Activated CD4-positive, alpha-beta memory T cell treated with anti-CD3 and anti-CD28 coated beads for 36 hours (primary cell): ENCODE measurements around the gene PNLIP. TPM values are rescaled to one million over a fixed set of nuclear protein-coding genes. Genes with fewer than 3 reads are reported as not detected.

Experiments
- CTCF ChIA-PET: fragments of 350-600 bp; sonication (Branson Sonifier 250); formaldehyde crosslinking; loops from one replicate; lab custom pipeline; 2021; ENCODE audit warnings: antibody characterized with exemption, inconsistent platforms; lab: Charles Lee
- POLR2A ChIA-PET: fragments of 350-600 bp; sonication (Branson Sonifier 250); formaldehyde crosslinking; loops from one replicate; lab custom pipeline; 2021; ENCODE audit warnings: antibody characterized with exemption; lab: Charles Lee
- DNase-seq: peaks from one replicate; pipeline ENCODE4 v3.0.0-alpha.2; 2020
- H3K27ac Mint-ChIP-seq: one replicate; pipeline ENCODE4 v1.8.0; 2021; ENCODE audit warnings: mixed read lengths
- H3K27me3 Mint-ChIP-seq: one replicate; pipeline ENCODE4 v1.8.0; 2021; ENCODE audit warnings: mixed read lengths
- H3K36me3 Mint-ChIP-seq: one replicate; pipeline ENCODE4 v1.8.0; 2021; ENCODE audit warnings: mixed read lengths
- H3K4me1 Mint-ChIP-seq: one replicate; pipeline ENCODE4 v1.8.0; 2021; ENCODE audit warnings: low read depth, mixed read lengths
- H3K4me3 Mint-ChIP-seq: one replicate; pipeline ENCODE4 v1.8.0; 2021; ENCODE audit warnings: mild to moderate bottlenecking, mixed read lengths
- H3K9me3 Mint-ChIP-seq: one replicate; pipeline ENCODE4 v1.8.0; 2021; ENCODE audit warnings: mixed read lengths
- intact Hi-C: fragments of 100-400 bp; cut with micrococcal nuclease; formaldehyde crosslinking; loops from one replicate; pipeline ENCODE4 v1.15.1; 2023
- total RNA-seq, 2 experiments: library from RNA; stranded (reverse); gene quantifications; one replicate each; pipeline ENCODE4 v1.2.3, GENCODE V29; 2021

Gene PNLIP
- total RNA-seq, 2 experiments from 2014 or later: not detected

GRCh38 chr10:116542007-116542677, 3.6 kb upstream of the PNLIP start:
- intact Hi-C loops: no loop called here
- no peak for DNase-seq
- Mint-ChIP-seq H3K27ac (no peak overlapping the region), H3K27me3 (peaks cover 10% of the 10 kb centered on the region), H3K36me3 (no peaks in the 10 kb centered on the region), H3K4me3 (no peak overlapping the region), H3K9me3 (no peaks in the 10 kb centered on the region), H3K4me1 (no peaks in the 10 kb centered on the region)
- POLR2A ChIA-PET: no interaction called here
- CTCF ChIA-PET: no interaction called here

- no peaks in the 10 kb centered on the region for H3K4me1 Mint-ChIP-seq
- H3K9me3 Mint-ChIP-seq: no peaks in the 10 kb centered on the region
- H3K36me3 Mint-ChIP-seq: no peaks in the 10 kb centered on the region
- intact Hi-C loops: no loop called here
- H3K27ac Mint-ChIP-seq: no peak overlapping the region
- POLR2A ChIA-PET: no interaction called here
- DNase-seq: no peak
- CTCF ChIA-PET: no interaction called here
- H3K4me3 Mint-ChIP-seq: no peak overlapping the region
- H3K27me3 Mint-ChIP-seq: peaks cover 5% of the 10 kb centered on the region
Observed at GRCh38 chr10:116545122-116545521, 609 bp upstream of the PNLIP start.

GRCh38 chr10:116548301-116548700, 2.6 kb downstream of the PNLIP start:
- no peaks in the 10 kb centered on the region for H3K27me3 Mint-ChIP-seq
- no peaks in the 10 kb centered on the region for H3K9me3 Mint-ChIP-seq
- ChIA-PET POLR2A (no interaction called here), CTCF (no interaction called here)
- H3K4me3 Mint-ChIP-seq: no peak overlapping the region
- no peaks in the 10 kb centered on the region for H3K4me1 Mint-ChIP-seq
- H3K27ac Mint-ChIP-seq: no peak overlapping the region
- no peaks in the 10 kb centered on the region for H3K36me3 Mint-ChIP-seq
- DNase-seq: no peak
- intact Hi-C loops: no loop called here

- POLR2A ChIA-PET: no interaction called here
- H3K27me3 Mint-ChIP-seq: no peaks in the 10 kb centered on the region
- no peaks in the 10 kb centered on the region for H3K4me1 Mint-ChIP-seq
- H3K27ac Mint-ChIP-seq: no peak overlapping the region
- no peak for DNase-seq
- no peak overlapping the region for H3K4me3 Mint-ChIP-seq
- CTCF ChIA-PET: no interaction called here
- H3K9me3 Mint-ChIP-seq: no peaks in the 10 kb centered on the region
- intact Hi-C loops: no loop called here
- H3K36me3 Mint-ChIP-seq: no peaks in the 10 kb centered on the region
Observed at GRCh38 chr10:116553378-116553980, 7.7 kb downstream of the PNLIP start.

- ChIA-PET POLR2A (no interaction called here), CTCF (no interaction called here)
- Mint-ChIP-seq H3K27me3 (peaks cover 1% of the 10 kb centered on the region), H3K27ac (no peak overlapping the region), H3K4me1 (no peaks in the 10 kb centered on the region), H3K36me3 (no peaks in the 10 kb centered on the region), H3K9me3 (no peaks in the 10 kb centered on the region), H3K4me3 (no peak overlapping the region)
- DNase-seq: no peak
- intact Hi-C loops: no loop called here
Observed at GRCh38 chr10:116554628-116555027, 8.9 kb downstream of the PNLIP start.

- POLR2A ChIA-PET: no interaction called here
Observed at GRCh38 chr10:116555880-116556279, 10.1 kb downstream of the PNLIP start.

GRCh38 chr10:116557305-116557880, 11.7 kb downstream of the PNLIP start:
- no peaks in the 10 kb centered on the region for H3K9me3 Mint-ChIP-seq
- DNase-seq: no peak
- H3K4me3 Mint-ChIP-seq: no peak overlapping the region
- ChIA-PET CTCF (no interaction called here), POLR2A (no interaction called here)
- H3K27me3 Mint-ChIP-seq: peaks cover 1% of the 10 kb centered on the region
- intact Hi-C loops: no loop called here
- H3K27ac Mint-ChIP-seq: no peak overlapping the region
- H3K4me1 Mint-ChIP-seq: no peaks in the 10 kb centered on the region
- no peaks in the 10 kb centered on the region for H3K36me3 Mint-ChIP-seq

More at GRCh38 chr10:116555880-116556279, 10.1 kb downstream of the PNLIP start:
- CTCF ChIA-PET: no interaction called here
- Mint-ChIP-seq H3K36me3 (no peaks in the 10 kb centered on the region), H3K4me1 (no peaks in the 10 kb centered on the region), H3K4me3 (no peak overlapping the region), H3K9me3 (no peaks in the 10 kb centered on the region), H3K27me3 (peaks cover 1% of the 10 kb centered on the region), H3K27ac (no peak overlapping the region)
- no peak for DNase-seq
- intact Hi-C loops: no loop called here

- Mint-ChIP-seq H3K27me3 (no peaks in the 10 kb centered on the region), H3K4me1 (no peaks in the 10 kb centered on the region), H3K36me3 (no peaks in the 10 kb centered on the region), H3K9me3 (no peaks in the 10 kb centered on the region), H3K27ac (no peak overlapping the region), H3K4me3 (no peak overlapping the region)
- POLR2A ChIA-PET: no interaction called here
- CTCF ChIA-PET: no interaction called here
- intact Hi-C loops: no loop called here
- DNase-seq: no peak
Observed at GRCh38 chr10:116565534-116565933, 19.8 kb downstream of the PNLIP start.

- ChIA-PET CTCF (no interaction called here), POLR2A (no interaction called here)
- H3K27ac Mint-ChIP-seq: no peak overlapping the region
- H3K4me1 Mint-ChIP-seq: no peaks in the 10 kb centered on the region
- intact Hi-C loops: no loop called here
- H3K36me3 Mint-ChIP-seq: no peaks in the 10 kb centered on the region
- no peaks in the 10 kb centered on the region for H3K9me3 Mint-ChIP-seq
- no peaks in the 10 kb centered on the region for H3K27me3 Mint-ChIP-seq
- no peak for DNase-seq
- no peak overlapping the region for H3K4me3 Mint-ChIP-seq
Observed at GRCh38 chr10:116566932-116567331, 21.2 kb downstream of the PNLIP start.

- Mint-ChIP-seq H3K9me3 (no peaks in the 10 kb centered on the region), H3K4me1 (no peaks in the 10 kb centered on the region), H3K36me3 (no peaks in the 10 kb centered on the region), H3K27me3 (no peaks in the 10 kb centered on the region), H3K4me3 (no peak overlapping the region), H3K27ac (no peak overlapping the region)
- intact Hi-C loops: no loop called here
- DNase-seq: no peak
- POLR2A ChIA-PET: no interaction called here
- CTCF ChIA-PET: no interaction called here
Observed at GRCh38 chr10:116567335-116567734, 21.6 kb downstream of the PNLIP start.

GRCh38 chr10:116574797-116575196, 29.1 kb downstream of the PNLIP start:
- Mint-ChIP-seq H3K4me3 (no peak overlapping the region), H3K27me3 (no peaks in the 10 kb centered on the region), H3K27ac (no peak overlapping the region), H3K36me3 (no peaks in the 10 kb centered on the region), H3K4me1 (no peaks in the 10 kb centered on the region), H3K9me3 (no peaks in the 10 kb centered on the region)
- ChIA-PET CTCF (no interaction called here), POLR2A (no interaction called here)
- no peak for DNase-seq
- intact Hi-C loops: no loop called here

- no peaks in the 10 kb centered on the region for H3K4me1 Mint-ChIP-seq
- POLR2A ChIA-PET: no interaction called here
- no peak for DNase-seq
- H3K27me3 Mint-ChIP-seq: no peaks in the 10 kb centered on the region
- CTCF ChIA-PET: no interaction called here
- no peak overlapping the region for H3K27ac Mint-ChIP-seq
- no peak overlapping the region for H3K4me3 Mint-ChIP-seq
- intact Hi-C loops: no loop called here
- H3K9me3 Mint-ChIP-seq: peaks cover 2% of the 10 kb centered on the region
- no peaks in the 10 kb centered on the region for H3K36me3 Mint-ChIP-seq
Observed at GRCh38 chr10:116587878-116588591, 42.3 kb downstream of the PNLIP start.
